ENCODE data around the gene CLASRP. TPM values are rescaled to one million over a fixed set of nuclear protein-coding genes. Genes with fewer than 3 reads are reported as not detected.
"Not testable (repeated sequence)": the region's sequence is repeated elsewhere in the genome, so short reads cannot be mapped to it uniquely, and the experiment has no call there.

Gene CLASRP
- total RNA-seq, 1 experiment from 2014 or later, result 87.1 TPM

DNA sequence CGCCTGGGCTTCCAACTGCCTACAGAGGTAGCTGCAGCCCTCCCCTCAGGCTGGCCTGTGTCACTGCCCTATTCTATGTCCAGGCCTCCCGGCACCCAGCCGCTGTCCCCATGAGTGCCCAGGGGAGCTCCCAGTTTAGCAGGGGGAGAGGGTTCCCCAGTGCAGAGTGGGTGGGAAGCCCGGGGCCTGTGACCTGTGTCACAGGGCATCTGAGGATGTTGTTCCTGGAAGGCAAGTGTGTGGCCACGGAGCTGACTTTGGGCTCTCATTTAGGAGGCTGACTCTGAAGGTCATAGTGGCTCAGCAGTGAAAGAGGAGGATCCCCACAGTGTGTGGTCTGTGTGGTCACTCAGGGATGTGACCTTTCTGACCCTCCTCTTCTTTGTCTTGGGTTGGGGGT lies 79.3 kb downstream of the CLASRP start:
- peaks cover 8% of the 10 kb centered on the region; the same call in 1 of the 2 replicates for H3K79me2 ChIP-seq (ENCODE audit: insufficient read depth, low read length)
- H4K8ac ChIP-seq (replicated peaks; ENCODE audit: insufficient read length, low read depth, low read length), result no peak overlapping the region
- H4K20me1 ChIP-seq (ENCODE audit: control insufficient read depth, insufficient read depth, insufficient read length), result peaks cover 8% of the 10 kb centered on the region

GRCh38 chr19:45118591-45119355 lies 79.9 kb downstream of the CLASRP start:
- not testable (repeated sequence) for H3K14ac ChIP-seq (ENCODE audit: insufficient read depth, low read length); H3K27me3 ChIP-seq (ENCODE audit: insufficient read depth, low read length); DNase-seq; H3K79me2 ChIP-seq (ENCODE audit: insufficient read depth, low read length); H3K27ac ChIP-seq (ENCODE audit: insufficient read length, low read depth, low read length); H3T11ph ChIP-seq (ENCODE audit: low read length); H4K8ac ChIP-seq (replicated peaks; ENCODE audit: insufficient read length, low read depth, low read length); H2BK12ac ChIP-seq (ENCODE audit: insufficient read length, low read depth, low read length); H3K9me3 ChIP-seq (ENCODE audit: control insufficient read depth, low read depth, low read length); H4K5ac ChIP-seq (ENCODE audit: insufficient read length, low read depth, low read length); H2AFZ ChIP-seq (ENCODE audit: low read length); H3K36me3 Mint-ChIP-seq (ENCODE audit: insufficient read depth in 1 of 3, low read depth in 3 of 3); H3K9me3 Mint-ChIP-seq; H2BK120ac ChIP-seq (ENCODE audit: low read depth, low read length, poor library complexity, severe bottlenecking); H3K79me1 ChIP-seq (ENCODE audit: insufficient read depth, low read depth, low read length, poor library complexity, severe bottlenecking); H4K20me1 ChIP-seq (ENCODE audit: control insufficient read depth, insufficient read depth, insufficient read length); H2BK15ac ChIP-seq (ENCODE audit: low read depth, low read length); H3K27ac Mint-ChIP-seq; H2BK5ac ChIP-seq (ENCODE audit: insufficient read length, low read length); H3K4me3 Mint-ChIP-seq; H2BK20ac ChIP-seq (ENCODE audit: low read depth, low read length, poor library complexity, severe bottlenecking); H3K27me3 Mint-ChIP-seq (ENCODE audit: low read depth); H3K18ac ChIP-seq (ENCODE audit: insufficient read length, low read depth, low read length); H3K9ac ChIP-seq (ENCODE audit: extremely low read depth, insufficient read length, low read length); H3K4ac ChIP-seq (ENCODE audit: low read depth, low read length); H3K4me2 ChIP-seq (ENCODE audit: insufficient read depth, insufficient read length, low read length); H3K4me1 ChIP-seq (ENCODE audit: insufficient read depth, low read length); H3K23ac ChIP-seq (ENCODE audit: insufficient read length, low read depth, low read length); H2AK5ac ChIP-seq (ENCODE audit: insufficient read length, low read length); H4K91ac ChIP-seq (ENCODE audit: insufficient read length, low read depth, low read length); H3K23me2 ChIP-seq (ENCODE audit: insufficient read length, low read depth, low read length, poor library complexity, severe bottlenecking); H3K56ac ChIP-seq (ENCODE audit: insufficient read length, low read depth, low read length)
- no CpG with 5 or more reads among the region's 18 CpGs for WGBS (ENCODE audit: extremely low coverage, insufficient read length, low lambda C conversion rate)
- peaks cover 17 to 30% of the 10 kb centered on the region in 2 experiments for H3K4me1 Mint-ChIP-seq

More for the DNA sequence above, 79.3 kb downstream of the CLASRP start:
- H3K79me1 ChIP-seq (ENCODE audit: insufficient read depth, low read depth, low read length, poor library complexity, severe bottlenecking), result no peaks in the 10 kb centered on the region
- H3K4me1 Mint-ChIP-seq, result peaks cover 17 to 37% of the 10 kb centered on the region in 2 experiments
- H2BK5ac ChIP-seq (ENCODE audit: insufficient read length, low read length), result no peak overlapping the region
- no peak overlapping the region for H4K5ac ChIP-seq (ENCODE audit: insufficient read length, low read depth, low read length)
- H3K9ac ChIP-seq (ENCODE audit: extremely low read depth, insufficient read length, low read length), result no peak overlapping the region
- no peak overlapping the region for H3K23ac ChIP-seq (ENCODE audit: insufficient read length, low read depth, low read length)
- H4K91ac ChIP-seq (ENCODE audit: insufficient read length, low read depth, low read length), result no peak overlapping the region
- H2AFZ ChIP-seq (ENCODE audit: low read length), result no peak overlapping the region
- H3K23me2 ChIP-seq (ENCODE audit: insufficient read length, low read depth, low read length, poor library complexity, severe bottlenecking), result no peaks in the 10 kb centered on the region
- H3K18ac ChIP-seq (ENCODE audit: insufficient read length, low read depth, low read length), result no peak overlapping the region
- no peak overlapping the region for H3K27ac Mint-ChIP-seq
- H3K36me3 Mint-ChIP-seq (ENCODE audit: insufficient read depth in 1 of 3, low read depth in 3 of 3), result peaks cover 0 to 4% (median 0%) of the 10 kb centered on the region in 3 experiments; a peak in 1 of 7 replicates
- no peaks in the 10 kb centered on the region for H3K27me3 Mint-ChIP-seq (ENCODE audit: low read depth)
- H3K14ac ChIP-seq (ENCODE audit: insufficient read depth, low read length), result no peak overlapping the region
- no peak overlapping the region for H2BK15ac ChIP-seq (ENCODE audit: low read depth, low read length)
- no peak overlapping the region for H3K4me2 ChIP-seq (ENCODE audit: insufficient read depth, insufficient read length, low read length)
- TF ChIP-seq CTCF (conservative IDR thresholded peaks at IDR 0.05), result no peak
- H2BK120ac ChIP-seq (ENCODE audit: low read depth, low read length, poor library complexity, severe bottlenecking), result no peak overlapping the region
- no peaks in the 10 kb centered on the region for H3K9me3 ChIP-seq (ENCODE audit: control insufficient read depth, low read depth, low read length)
- no peak overlapping the region for H2BK12ac ChIP-seq (ENCODE audit: insufficient read length, low read depth, low read length)
- no peaks in the 10 kb centered on the region for H3K27me3 ChIP-seq (ENCODE audit: insufficient read depth, low read length)
- H3T11ph ChIP-seq (ENCODE audit: low read length), result no peak overlapping the region
- no CpG with 5 or more reads among the region's 5 CpGs for WGBS (ENCODE audit: extremely low coverage, insufficient read length, low lambda C conversion rate)
- H3K4me3 Mint-ChIP-seq, result no peak overlapping the region
- no peak for DNase-seq
- no peak overlapping the region for H3K56ac ChIP-seq (ENCODE audit: insufficient read length, low read depth, low read length)
- no peak overlapping the region for H2AK5ac ChIP-seq (ENCODE audit: insufficient read length, low read length)
- no peak overlapping the region for H2BK20ac ChIP-seq (ENCODE audit: low read depth, low read length, poor library complexity, severe bottlenecking)
- H3K9me3 Mint-ChIP-seq, result no peaks in the 10 kb centered on the region
- H3K4me1 ChIP-seq (ENCODE audit: insufficient read depth, low read length), result no peaks in the 10 kb centered on the region; the same call in 1 of the 2 replicates
- no peak overlapping the region for H3K27ac ChIP-seq (ENCODE audit: insufficient read length, low read depth, low read length)
- no peak overlapping the region for H3K4ac ChIP-seq (ENCODE audit: low read depth, low read length)
